ENCODE results near the gene LLCFC1. TPM values are rescaled to one million over a fixed set of nuclear protein-coding genes. Genes with fewer than 3 reads are reported as not detected.
A peak's percentile ranks its signal among the peaks of the same experiment; 100 is the strongest.

LLCFC1 gene
- total and polyA plus RNA-seq, 2 of the 8 experiments (the other 6 are each of a cell fraction or from before 2014, with no cell fraction given) = not detected

- TF ChIP-seq KDM5A (IDR thresholded peaks at IDR 0.05; ENCODE audit: low read length) (no peak), YY1 (IDR thresholded peaks at IDR 0.05; ENCODE audit: low read depth, low read length) (peak; percentile 67; the same call in 1 of the 2 replicates), RAD21 (IDR thresholded peaks at IDR 0.05 in 1 of 2, conservative IDR thresholded peaks at IDR 0.05 in 1 of 2; ENCODE audit: low read depth in 2 of 2, low read length in 2 of 2) (peak; percentile 43 to 55), HDAC6 (IDR thresholded peaks at IDR 0.05; ENCODE audit: low read depth, low read length) (no peak), CTCF (IDR thresholded peaks at IDR 0.05; ENCODE audit: control extremely low read depth in 1 of 3, insufficient read depth in 1 of 3, low read depth in 1 of 3, low read length in 3 of 3) (peak; percentile 41 to 72 (median 53)), EP300 (IDR thresholded peaks at IDR 0.05; ENCODE audit: borderline replicate concordance in 1 of 2, low read depth in 2 of 2, low read length in 2 of 2) (no peak), EZH2 (IDR thresholded peaks at IDR 0.05; ENCODE audit: low read depth, low read length, severe bottlenecking) (no peak), NANOG (IDR thresholded peaks at IDR 0.05; ENCODE audit: insufficient read depth, low read depth, low read length, poor library complexity, severe bottlenecking) (no peak), CHD1 (IDR thresholded peaks at IDR 0.05; ENCODE audit: low read depth, low read length) (no peak)
- TF ChIP-seq, protein P1, sequence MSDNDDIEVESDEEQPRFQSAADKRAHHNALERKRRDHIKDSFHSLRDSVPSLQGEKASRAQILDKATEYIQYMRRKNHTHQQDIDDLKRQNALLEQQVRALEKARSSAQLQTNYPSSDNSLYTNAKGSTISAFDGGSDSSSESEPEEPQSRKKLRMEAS (IDR thresholded peaks at IDR 0.05) = no peak
Observed at GRCh38 chr7:142908921-142909890, 30.1 kb upstream of the LLCFC1 start (continued).
